ENCODE measurements around the gene GGA1. TPM values are rescaled to one million over a fixed set of nuclear protein-coding genes. Genes with fewer than 3 reads are reported as not detected.
"Not testable (repeated sequence)": the region's sequence is repeated elsewhere in the genome, so short reads cannot be mapped to it uniquely, and the experiment has no call there.

Gene GGA1
- total and polyA plus RNA-seq, 11 donors = 22.7 to 45.7 (median 27.4) TPM

- intact Hi-C loops (cut with DNase I) = loop anchor here in 2 of 10 donors (10.0 kb wide), 1 partner anchor 284 kb away; no protein-coding TSS in a partner anchor
- TF ChIP-seq POLR2A (IDR thresholded peaks at IDR 0.05) (no peak), CTCF (IDR thresholded peaks at IDR 0.05) (no peak)
- WGBS, 4 donors = 50 to 67% (median 60%) methylated on average over 4 of the region's 4 CpGs
- ATAC-seq (peak in 1 of 4 donors; percentile 28), DNase-seq (peak in 1 of 5 donors; percentile 61)
- no peaks in the 10 kb centered on the region for H3K27me3 ChIP-seq
- H3K4me3 ChIP-seq = no peak overlapping the region
- H3K27ac ChIP-seq = no peak overlapping the region
- no peaks in the 10 kb centered on the region for H3K9me3 ChIP-seq
- H3K36me3 ChIP-seq = no peaks in the 10 kb centered on the region
- H3K4me1 ChIP-seq = peaks cover 0 to 5% (median 0%) of the 10 kb centered on the region in 12 donors
Observed at GRCh38 chr22:37599153-37599552, 9.5 kb upstream of the GGA1 start.

GRCh38 chr22:37601203-37601539, 7.5 kb upstream of the GGA1 start:
- ATAC-seq (no peak), DNase-seq (no peak)
- no peak overlapping the region for H3K4me3 ChIP-seq
- intact Hi-C loops (cut with DNase I) = no loop called here
- TF ChIP-seq POLR2A (IDR thresholded peaks at IDR 0.05) (no peak), CTCF (IDR thresholded peaks at IDR 0.05) (no peak)
- peaks cover 0 to 5% (median 0%) of the 10 kb centered on the region in 12 donors for H3K4me1 ChIP-seq
- H3K36me3 ChIP-seq = no peaks in the 10 kb centered on the region
- WGBS, 4 donors = 53 to 66% (median 58%) methylated on average over 4 of the region's 4 CpGs
- no peaks in the 10 kb centered on the region for H3K9me3 ChIP-seq
- H3K27me3 ChIP-seq = no peaks in the 10 kb centered on the region
- no peak overlapping the region for H3K27ac ChIP-seq

- TF ChIP-seq POLR2A (IDR thresholded peaks at IDR 0.05) (no peak), CTCF (IDR thresholded peaks at IDR 0.05) (no peak)
- Histone ChIP-seq H3K9me3 (no peaks in the 10 kb centered on the region), H3K27me3 (no peaks in the 10 kb centered on the region), H3K4me3 (no peak overlapping the region), H3K27ac (no peak overlapping the region), H3K36me3 (no peaks in the 10 kb centered on the region), H3K4me1 (peaks cover 0 to 7% (median under 1%) of the 10 kb centered on the region in 12 donors)
- ATAC-seq (peak in 2 of 4 donors; percentile 14 to 26), DNase-seq (no peak)
- intact Hi-C loops (cut with DNase I) = no loop called here
- 42 to 51% (median 47%) methylated on average over 14 of the region's 14 CpGs for WGBS, 4 donors
Observed at GRCh38 chr22:37601540-37602442, 6.8 kb upstream of the GGA1 start.

- H3K27me3 ChIP-seq; ATAC-seq; DNase-seq; intact Hi-C loops (cut with DNase I); H3K27ac ChIP-seq; H3K9me3 ChIP-seq; H3K4me3 ChIP-seq; H3K36me3 ChIP-seq: not testable (repeated sequence)
- WGBS, 4 donors = 80 to 93% (median 91%) methylated on average over 5 of the region's 5 CpGs
- H3K4me1 ChIP-seq = peaks cover 0 to 16% (median 8%) of the 10 kb centered on the region in 12 donors
Observed at GRCh38 chr22:37602546-37603277, 5.9 kb upstream of the GGA1 start.

Measured in heart left ventricle (tissue), 16 donors.